Uterus (tissue), 4 donors: ENCODE results near the gene TPCN1. TPM values are rescaled to one million over a fixed set of nuclear protein-coding genes. Genes with fewer than 3 reads are reported as not detected.

Experiments
- DNase-seq, 2 donors: peaks; one replicate each; pipeline ENCODE4 v3.0.0-alpha.2; 2019 to 2020
- H3K27ac ChIP-seq, 2 donors: fragments of 200-600 bp; sonication (generic); 1 replicate in 1 of 2; 2 replicates in 1 of 2; pipeline ENCODE4 v1.5.1; 2016 to 2018
- H3K27me3 ChIP-seq, 2 donors: fragments of 200-600 bp; sonication (generic); one replicate each; pipeline ENCODE4 v1.5.1; 2018 to 2019; ENCODE audit warnings: control low read depth in 1 of 2
- H3K36me3 ChIP-seq, 2 donors: fragments of 200-600 bp; sonication (generic); one replicate each; pipeline ENCODE4 v1.5.1; 2019; ENCODE audit warnings: control low read depth in 1 of 2
- H3K4me1 ChIP-seq, 2 donors: fragments of 200-600 bp; sonication (generic); one replicate each; pipeline ENCODE4 v1.5.1; 2018 to 2019; ENCODE audit warnings: control low read depth in 1 of 2
- H3K4me3 ChIP-seq, 2 donors: fragments of 200-600 bp; sonication (generic); 1 replicate in 1 of 2; 2 replicates in 1 of 2; pipeline ENCODE4 v1.5.1; 2018 to 2019; ENCODE audit warnings: mild to moderate bottlenecking in 1 of 2
- H3K9me3 ChIP-seq, 2 donors: fragments of 200-600 bp; sonication (generic); one replicate each; pipeline ENCODE4 v1.5.1; 2019; ENCODE audit warnings: control low read depth in 1 of 2
- POLR2A ChIP-seq, 2 donors: fragments of 450-650 bp; IDR thresholded peaks; one replicate each; pipeline ENCODE4 v1.6.1; 2016; ENCODE audit warnings: antibody characterized with exemption in 2 of 2, mild to moderate bottlenecking in 1 of 2, moderate library complexity in 1 of 2
- intact Hi-C: fragments of 100-400 bp; cut with DNase I; formaldehyde crosslinking; loops from one replicate; pipeline ENCODE4 v1.15.1; 2023; ENCODE audit warnings: low total_unique reads
- total RNA-seq, 4 donors: library from RNA; depleted of rRNA in 3 of 4; stranded (reverse); fragments of >200 nt in 3 of 4; gene quantifications; one replicate each; pipeline versions ENCODE4 v1.1.0 to v1.2.4, GENCODE V29; 2014 to 2023
- TF ChIP-seq, protein P1 (sequence below), 4 experiments: fragments of 200-600 bp in 2 of 4; fragments of 450-650 bp in 2 of 4; sonication (generic) in 2 of 4; IDR thresholded peaks; one replicate each; pipeline ENCODE4 v1.5.1; 2016 to 2019; ENCODE audit warnings: antibody characterized with exemption in 4 of 4, mild to moderate bottlenecking in 2 of 4, moderate library complexity in 1 of 4
- donor health status: DM: yes; HTN: yes; CAD: no.

The TPCN1 gene
- total RNA-seq, 4 donors from 2014 or later: 21.4 to 79.8 (median 52.9) TPM

DNA sequence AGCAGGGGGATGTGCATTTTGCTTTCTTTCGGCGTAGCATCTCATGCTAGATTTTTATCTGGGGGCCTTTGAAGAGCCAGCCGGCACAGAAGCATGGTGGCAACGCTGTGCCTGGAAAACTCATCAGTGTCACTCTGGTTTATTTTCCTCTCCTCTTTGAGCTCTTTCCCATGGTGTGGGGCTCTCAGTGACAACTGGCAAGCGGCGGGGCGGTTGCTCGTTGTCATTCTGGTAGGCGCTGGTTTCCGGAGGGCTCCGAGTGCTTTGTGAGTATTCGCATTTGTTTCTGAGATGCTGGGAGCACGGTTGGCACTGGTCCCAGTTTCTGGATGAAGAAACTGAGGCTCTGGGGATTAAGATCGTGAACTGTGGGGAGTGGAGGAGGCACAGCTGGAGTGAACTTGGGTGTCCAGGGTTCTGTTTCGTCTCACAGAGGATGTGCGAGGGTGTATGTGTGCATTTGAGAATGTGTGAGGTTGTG lies 23.3 kb downstream of the TPCN1 start:
- no peak for TF ChIP-seq POLR2A (IDR thresholded peaks at IDR 0.05)
- TF ChIP-seq, protein P1, sequence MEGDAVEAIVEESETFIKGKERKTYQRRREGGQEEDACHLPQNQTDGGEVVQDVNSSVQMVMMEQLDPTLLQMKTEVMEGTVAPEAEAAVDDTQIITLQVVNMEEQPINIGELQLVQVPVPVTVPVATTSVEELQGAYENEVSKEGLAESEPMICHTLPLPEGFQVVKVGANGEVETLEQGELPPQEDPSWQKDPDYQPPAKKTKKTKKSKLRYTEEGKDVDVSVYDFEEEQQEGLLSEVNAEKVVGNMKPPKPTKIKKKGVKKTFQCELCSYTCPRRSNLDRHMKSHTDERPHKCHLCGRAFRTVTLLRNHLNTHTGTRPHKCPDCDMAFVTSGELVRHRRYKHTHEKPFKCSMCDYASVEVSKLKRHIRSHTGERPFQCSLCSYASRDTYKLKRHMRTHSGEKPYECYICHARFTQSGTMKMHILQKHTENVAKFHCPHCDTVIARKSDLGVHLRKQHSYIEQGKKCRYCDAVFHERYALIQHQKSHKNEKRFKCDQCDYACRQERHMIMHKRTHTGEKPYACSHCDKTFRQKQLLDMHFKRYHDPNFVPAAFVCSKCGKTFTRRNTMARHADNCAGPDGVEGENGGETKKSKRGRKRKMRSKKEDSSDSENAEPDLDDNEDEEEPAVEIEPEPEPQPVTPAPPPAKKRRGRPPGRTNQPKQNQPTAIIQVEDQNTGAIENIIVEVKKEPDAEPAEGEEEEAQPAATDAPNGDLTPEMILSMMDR (IDR thresholded peaks at IDR 0.05): no peak
- H3K36me3 ChIP-seq: no peaks in the 10 kb centered on the region
- no peaks in the 10 kb centered on the region for H3K27me3 ChIP-seq
- H3K9me3 ChIP-seq: no peaks in the 10 kb centered on the region
- DNase-seq: peak; percentile 49 to 50
- H3K4me1 ChIP-seq: peaks cover 13 to 31% of the 10 kb centered on the region in 2 donors
- H3K4me3 ChIP-seq: no peak overlapping the region
- H3K27ac ChIP-seq: peak overlapping the region; percentile 77 to 93
- intact Hi-C loops: no loop called here

DNA sequence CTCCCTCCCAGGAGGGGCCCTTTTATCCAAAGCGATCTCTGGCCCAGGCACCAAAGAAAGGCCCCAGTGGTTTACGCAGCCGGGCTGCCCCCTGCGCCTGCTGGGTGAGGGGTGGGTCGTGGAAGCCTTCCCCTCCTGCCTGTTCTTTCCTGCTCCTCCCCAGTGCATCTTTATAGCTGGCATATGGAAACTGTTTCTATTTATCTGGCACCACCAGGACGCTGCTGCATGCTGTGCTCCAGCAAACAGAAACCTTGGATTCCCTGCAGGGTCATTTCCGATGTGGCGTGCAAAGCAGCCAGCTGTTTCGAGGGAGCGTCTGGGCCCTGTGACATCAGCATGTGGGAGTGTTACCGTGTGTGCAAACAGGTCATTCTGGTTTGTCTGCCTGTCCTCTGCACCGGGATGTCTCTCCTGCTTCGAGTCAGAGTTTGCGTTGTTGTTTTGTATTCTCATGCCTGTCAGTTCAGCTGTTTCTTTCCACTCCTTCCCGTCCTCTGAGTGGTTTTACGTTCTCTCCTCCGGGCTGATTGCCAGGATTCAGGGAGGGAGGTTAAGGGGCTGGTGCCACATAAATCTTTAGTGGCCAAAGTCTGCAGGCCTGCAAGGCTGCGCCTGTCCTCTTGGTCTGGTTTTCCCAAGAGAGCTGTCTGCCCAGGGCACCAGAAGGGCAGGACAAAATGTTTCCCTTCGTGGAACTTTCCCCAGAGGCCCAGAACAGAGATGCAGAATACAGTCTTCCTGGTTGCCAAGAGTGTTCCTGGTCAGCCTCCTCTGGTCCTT lies 24.6 kb downstream of the TPCN1 start:
- Histone ChIP-seq H3K4me1 (peaks cover 13 to 31% of the 10 kb centered on the region in 2 donors), H3K27me3 (no peaks in the 10 kb centered on the region), H3K4me3 (peak overlapping the region; percentile 13 to 18), H3K36me3 (no peaks in the 10 kb centered on the region), H3K9me3 (no peaks in the 10 kb centered on the region), H3K27ac (peak overlapping the region; percentile 85 to 93)
- no peak for TF ChIP-seq POLR2A (IDR thresholded peaks at IDR 0.05)
- TF ChIP-seq, protein P1 (IDR thresholded peaks at IDR 0.05): peak in 1 of 4 experiments; percentile 43
- peak; percentile 85 to 87 for DNase-seq
- intact Hi-C loops: no loop called here

DNA sequence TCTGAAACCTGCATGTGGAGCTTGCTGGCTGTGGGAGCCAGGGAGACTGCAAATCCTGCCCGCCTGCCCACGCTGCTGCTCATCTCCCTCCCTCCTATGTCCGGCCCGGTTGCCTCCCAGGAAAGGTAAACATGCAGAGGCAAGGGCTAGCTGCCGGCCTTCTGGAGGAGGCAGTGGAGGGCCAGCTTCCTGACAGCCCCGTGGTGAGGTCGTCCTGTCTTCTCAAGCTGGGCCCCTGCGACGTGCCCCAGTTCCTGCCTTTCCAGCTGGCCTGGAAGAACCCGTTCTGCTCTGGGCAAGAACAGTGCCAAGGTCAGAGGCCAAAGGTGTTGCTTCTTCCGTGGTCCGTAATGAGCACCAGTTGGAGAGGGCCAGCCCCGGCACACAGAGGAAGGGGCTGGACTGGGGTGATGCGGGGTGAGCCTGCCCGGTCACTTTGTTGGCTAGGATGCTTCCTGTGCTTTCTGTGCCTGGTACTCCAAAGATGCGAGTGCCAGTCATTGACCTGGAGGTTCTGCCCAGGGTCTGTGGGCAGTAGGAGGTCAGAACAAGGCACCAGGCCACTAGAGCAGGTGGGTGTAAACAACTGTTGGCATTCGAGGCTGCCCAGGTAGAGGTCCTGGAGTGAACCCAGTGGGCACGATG lies 25.3 kb downstream of the TPCN1 start:
- intact Hi-C loops: no loop called here
- Histone ChIP-seq H3K27ac (peak overlapping the region; percentile 85 to 93), H3K4me1 (peaks cover 13 to 31% of the 10 kb centered on the region in 2 donors), H3K27me3 (no peaks in the 10 kb centered on the region), H3K4me3 (no peak overlapping the region), H3K9me3 (no peaks in the 10 kb centered on the region), H3K36me3 (no peaks in the 10 kb centered on the region)
- no peak for DNase-seq
- no peak for TF ChIP-seq POLR2A (IDR thresholded peaks at IDR 0.05)
- TF ChIP-seq, protein P1 (IDR thresholded peaks at IDR 0.05): no peak

DNA sequence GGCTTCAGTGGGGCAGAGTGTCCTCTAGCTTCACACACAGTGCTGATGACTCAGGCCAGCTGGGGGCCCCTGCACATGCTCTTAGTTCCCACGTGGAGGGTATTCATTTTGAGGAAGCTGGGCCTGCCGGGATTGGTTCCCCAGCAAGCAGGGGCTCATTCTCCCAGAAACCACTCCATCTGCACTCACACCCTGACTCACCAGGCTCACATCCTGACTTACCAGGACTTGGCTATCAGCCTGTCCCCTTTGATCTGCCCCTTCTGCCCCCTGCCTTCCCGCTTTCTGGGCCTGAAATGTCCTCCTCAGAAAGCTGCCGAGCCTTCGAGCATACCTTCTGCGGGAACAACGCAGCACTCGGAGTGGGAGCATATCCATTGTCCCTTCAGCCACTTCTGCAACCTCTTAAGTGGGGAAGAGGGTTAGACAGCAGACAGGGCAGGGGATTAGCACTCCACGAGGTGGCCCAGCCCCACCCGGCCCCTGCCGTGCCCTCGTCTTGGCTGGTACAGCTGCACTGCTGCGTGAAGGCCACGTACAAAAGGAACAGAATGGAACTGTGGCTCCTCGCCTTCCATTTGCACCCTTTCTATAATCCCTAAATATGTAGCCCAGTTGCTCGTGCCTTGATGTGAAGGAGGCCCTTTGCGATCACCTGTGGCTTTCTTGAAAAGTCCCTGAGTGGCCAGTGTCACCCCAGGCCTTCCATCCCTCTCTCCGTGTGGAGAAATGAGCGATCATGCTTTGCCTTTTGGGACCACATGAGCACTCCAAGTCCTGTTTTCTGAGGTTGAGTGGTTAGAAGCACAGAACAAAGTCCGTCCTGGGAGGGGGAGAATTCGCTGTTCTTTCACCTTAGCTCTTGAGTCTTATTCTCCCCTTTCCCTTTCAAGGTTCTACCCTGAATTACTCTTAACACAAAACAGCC lies 26.1 kb downstream of the TPCN1 start:
- Histone ChIP-seq H3K9me3 (no peaks in the 10 kb centered on the region), H3K27me3 (no peaks in the 10 kb centered on the region), H3K4me1 (peaks cover 13 to 31% of the 10 kb centered on the region in 2 donors), H3K4me3 (no peak overlapping the region), H3K36me3 (no peaks in the 10 kb centered on the region), H3K27ac (peak overlapping the region; percentile 85 to 93)
- no peak for TF ChIP-seq POLR2A (IDR thresholded peaks at IDR 0.05)
- TF ChIP-seq, protein P1 (IDR thresholded peaks at IDR 0.05): no peak
- DNase-seq: no peak
- intact Hi-C loops: no loop called here
